SK-N-MC (cell line): ENCODE measurements around the gene OR4D5.

Experiments used
- DNase-seq: peaks from one replicate; pipeline ENCODE4 v3.0.0-alpha.2; 2011; ENCODE audit warnings: low read depth, low spot score
- H3K27ac ChIP-seq: fragments of 200-600 bp; sonication (generic); 2 replicates; pipeline ENCODE4 v1.5.1; 2016; ENCODE audit warnings: mixed run types
- H3K36me3 ChIP-seq: fragments of 200-600 bp; sonication (generic); 2 replicates; pipeline ENCODE4 v1.6.1; 2017; ENCODE audit warnings: antibody characterized with exemption, low read length, mixed read lengths; ENCODE audit not compliant: insufficient read depth
- H3K4me3 ChIP-seq: fragments of 200-600 bp; sonication (generic); 2 replicates; pipeline ENCODE4 v1.5.1; 2016
- H3K9ac ChIP-seq: fragments of 200-600 bp; sonication (generic); 2 replicates; pipeline ENCODE4 v1.8.0; 2017; ENCODE audit warnings: mixed run types, mixed read lengths; ENCODE audit not compliant: insufficient read length
- H3K9me3 ChIP-seq: fragments of 200-600 bp; sonication (generic); 2 replicates; pipeline ENCODE4 v1.6.1; 2017; ENCODE audit warnings: low read depth, mild to moderate bottlenecking, antibody characterized with exemption, low read length, moderate library complexity, mixed read lengths
- EZH2 ChIP-seq: fragments of 200-600 bp; sonication (generic); IDR thresholded peaks from one replicate; pipeline ENCODE4 v1.6.1; 2017; ENCODE audit warnings: antibody characterized with exemption
- FOXP2 ChIP-seq: optimal IDR thresholded peaks from 2 replicates; pipeline ENCODE3; 2011; ENCODE audit warnings: mild to moderate bottlenecking, moderate library complexity; ENCODE audit not compliant: insufficient read depth; ENCODE audit errors: extremely low read length, control extremely low read depth
- POLR2AphosphoS5 ChIP-seq: IDR thresholded peaks from 2 replicates; pipeline ENCODE4 v1.6.1; 2012; ENCODE audit warnings: mild to moderate bottlenecking, low read depth, low read length, borderline replicate concordance

OR4D5 gene

DNA sequence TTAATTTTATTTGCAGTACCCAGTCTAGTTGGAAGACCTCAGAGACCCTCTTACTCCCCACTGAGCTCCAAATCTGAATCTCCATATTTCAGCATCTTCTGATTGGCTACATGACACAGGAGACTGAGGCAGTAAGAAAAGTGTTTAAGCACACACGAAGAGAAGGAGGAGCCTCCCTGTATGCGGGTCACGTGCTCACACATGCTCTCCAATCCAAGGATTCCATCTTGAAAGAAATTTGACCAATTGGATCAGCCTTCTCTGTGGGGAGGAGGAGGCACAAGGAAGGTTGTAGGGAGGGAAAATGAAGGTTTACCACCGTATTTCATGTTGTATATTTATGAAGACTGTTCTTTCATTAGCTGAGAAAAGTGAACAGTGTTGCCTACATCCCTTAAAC lies 3.0 kb downstream of the OR4D5 start:
- no peak for TF ChIP-seq FOXP2
- TF ChIP-seq POLR2AphosphoS5: no peak
- no peak for TF ChIP-seq EZH2

DNA sequence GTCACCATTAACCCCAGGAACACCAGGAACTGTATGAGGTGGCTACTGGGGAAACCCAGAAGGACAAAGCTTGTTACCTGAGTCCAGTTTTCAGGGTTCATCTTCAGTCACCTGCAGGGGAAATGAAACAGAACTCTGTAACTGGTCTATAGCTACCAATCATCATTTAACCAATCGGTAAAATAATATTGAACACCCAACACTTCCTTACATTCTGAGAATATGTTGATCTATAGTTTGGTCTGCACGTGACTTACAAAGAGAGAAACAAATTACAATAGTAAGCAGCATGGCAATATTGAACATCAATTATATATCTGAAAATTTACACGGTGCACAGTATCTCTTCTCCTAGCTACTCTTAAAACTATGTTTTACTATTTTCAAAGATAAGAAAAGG lies 4.3 kb downstream of the OR4D5 start, which contains the start of gene OR6T1:
Gene OR6T1, minus strand, starts transcription at position 101 of the 400 bp plus-strand sequence. Its CDS starts 0 bp downstream, at position 101.
- Histone ChIP-seq H3K36me3 (no peaks in the 10 kb centered on the region), H3K9ac (no peak within 1 kb of the TSS), H3K4me3 (no peak within 1 kb of the TSS), H3K27ac (no peak within 1 kb of the TSS), H3K9me3 (no peaks in the 10 kb centered on the region)
- DNase-seq: no peak
- no peak for TF ChIP-seq EZH2
- no peak for TF ChIP-seq POLR2AphosphoS5

More for the DNA sequence above, 3.0 kb downstream of the OR4D5 start:
- H3K9me3 ChIP-seq: no peaks in the 10 kb centered on the region
- no peak for DNase-seq
- no peak overlapping the region for H3K4me3 ChIP-seq
- no peak overlapping the region for H3K9ac ChIP-seq
- H3K36me3 ChIP-seq: no peaks in the 10 kb centered on the region
- H3K27ac ChIP-seq: no peak overlapping the region

DNA sequence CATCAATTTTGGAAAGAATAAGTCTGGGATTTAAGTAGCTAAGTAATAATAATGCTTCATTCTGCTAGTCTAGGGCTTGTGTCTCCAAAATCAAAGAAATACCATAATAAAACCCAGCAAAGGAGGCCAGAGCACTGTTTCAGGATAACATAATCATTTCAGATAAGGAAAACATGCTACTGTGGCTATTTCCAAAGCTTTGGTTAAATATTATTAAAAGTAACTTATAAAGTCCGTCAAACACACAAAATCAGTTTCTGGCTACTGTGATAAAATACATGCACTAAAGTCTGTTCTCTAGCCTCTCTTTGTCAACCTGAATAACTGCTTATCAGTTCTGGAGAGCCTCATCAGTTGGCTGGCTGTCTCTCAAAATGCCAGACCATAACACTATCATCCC lies 5.7 kb downstream of the OR4D5 start:
- no peak for DNase-seq
- Histone ChIP-seq H3K36me3 (no peaks in the 10 kb centered on the region), H3K27ac (no peak overlapping the region), H3K9me3 (no peaks in the 10 kb centered on the region), H3K4me3 (no peak overlapping the region), H3K9ac (no peak overlapping the region)
- no peak for TF ChIP-seq EZH2
- no peak for TF ChIP-seq FOXP2

DNA sequence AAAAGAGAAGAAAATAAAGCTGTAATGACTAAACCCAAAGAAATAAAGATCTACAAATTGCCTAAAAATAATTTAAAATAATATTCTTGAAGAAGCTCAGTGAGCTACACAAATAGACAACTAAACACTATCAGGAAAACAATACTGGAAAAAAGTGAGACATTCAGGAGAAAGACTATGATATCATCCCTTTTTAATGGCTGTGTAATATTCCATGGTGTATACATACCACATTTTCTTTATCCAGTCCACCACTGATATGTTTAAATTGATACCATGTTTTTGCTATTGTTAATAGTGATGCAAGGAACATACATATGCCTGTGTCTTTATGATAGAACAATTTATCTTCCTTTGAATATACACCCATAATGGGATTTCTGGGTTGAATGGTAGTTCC lies 17.3 kb downstream of the OR4D5 start:
- Histone ChIP-seq H3K27ac (no peak overlapping the region), H3K4me3 (no peak overlapping the region)

DNA sequence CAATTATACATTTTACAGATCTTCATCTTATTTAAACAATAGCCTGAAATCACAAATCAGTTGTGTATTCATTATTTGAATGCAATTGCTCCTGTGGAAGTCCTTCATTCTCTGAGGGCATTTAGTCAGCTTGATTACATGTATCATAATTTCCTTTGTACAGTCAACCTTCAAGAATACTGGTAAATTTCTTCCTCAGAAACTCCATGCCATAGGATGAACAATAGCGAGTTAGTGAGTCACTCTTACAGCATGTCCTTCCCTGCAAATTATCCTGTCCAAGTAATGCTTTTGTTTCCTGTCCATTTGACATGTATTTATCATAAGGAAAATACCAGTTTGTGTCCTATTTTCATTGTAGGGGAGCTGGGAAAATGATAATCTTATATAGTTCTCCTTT lies 34.4 kb downstream of the OR4D5 start:
- DNase-seq: no peak
- H3K4me3 ChIP-seq: no peak overlapping the region
- TF ChIP-seq EZH2: no peak
- no peak overlapping the region for H3K27ac ChIP-seq
- H3K9ac ChIP-seq: no peak overlapping the region
- no peaks in the 10 kb centered on the region for H3K36me3 ChIP-seq
- H3K9me3 ChIP-seq: no peaks in the 10 kb centered on the region

More for the DNA sequence above, 17.3 kb downstream of the OR4D5 start:
- DNase-seq: no peak
- no peaks in the 10 kb centered on the region for H3K9me3 ChIP-seq
- H3K9ac ChIP-seq: no peak overlapping the region
- no peaks in the 10 kb centered on the region for H3K36me3 ChIP-seq
- no peak for TF ChIP-seq EZH2

DNA sequence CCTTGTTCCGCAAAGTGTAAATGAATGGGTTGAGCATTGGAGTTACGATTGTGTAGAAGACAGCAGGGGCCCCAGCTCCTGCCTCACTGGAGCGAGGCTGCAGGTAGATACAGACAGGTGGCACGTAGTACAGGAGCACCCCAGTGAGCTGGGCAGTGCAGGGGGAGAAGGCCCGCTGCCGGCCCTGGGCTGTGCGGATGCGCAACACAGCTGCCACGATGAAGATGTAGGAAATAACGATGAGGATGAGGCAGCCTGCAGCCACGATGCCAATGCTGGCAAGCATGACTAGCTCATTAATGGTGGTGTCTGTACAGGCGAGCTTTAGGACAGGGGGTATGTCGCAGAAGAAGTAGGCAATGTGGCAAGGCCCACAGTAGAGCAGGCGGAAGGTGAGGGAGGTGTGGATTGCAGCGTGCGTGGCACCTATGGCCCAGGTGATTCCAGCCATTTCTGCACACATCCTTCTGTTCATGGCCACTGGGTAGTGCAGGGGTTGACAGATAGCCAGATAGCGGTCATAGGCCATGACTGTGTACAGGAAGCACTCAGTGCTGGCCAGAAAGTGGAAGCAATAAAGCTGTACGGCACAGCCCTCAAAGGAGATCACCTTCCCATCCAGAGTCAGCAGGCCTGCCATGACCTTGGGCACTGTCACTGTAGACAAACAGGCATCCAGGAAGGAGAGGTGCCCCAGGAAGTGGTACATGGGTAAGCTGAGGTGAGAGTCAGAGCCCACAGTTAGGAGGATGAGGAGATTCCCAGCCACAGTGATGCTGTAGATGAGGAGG lies 37.5 kb downstream of the OR4D5 start:
- DNase-seq: no peak
- Histone ChIP-seq H3K4me3 (no peak overlapping the region), H3K9me3 (no peaks in the 10 kb centered on the region), H3K36me3 (no peaks in the 10 kb centered on the region), H3K27ac (no peak overlapping the region), H3K9ac (no peak overlapping the region)
- TF ChIP-seq POLR2AphosphoS5: no peak
- TF ChIP-seq EZH2: no peak
- no peak for TF ChIP-seq FOXP2

DNA sequence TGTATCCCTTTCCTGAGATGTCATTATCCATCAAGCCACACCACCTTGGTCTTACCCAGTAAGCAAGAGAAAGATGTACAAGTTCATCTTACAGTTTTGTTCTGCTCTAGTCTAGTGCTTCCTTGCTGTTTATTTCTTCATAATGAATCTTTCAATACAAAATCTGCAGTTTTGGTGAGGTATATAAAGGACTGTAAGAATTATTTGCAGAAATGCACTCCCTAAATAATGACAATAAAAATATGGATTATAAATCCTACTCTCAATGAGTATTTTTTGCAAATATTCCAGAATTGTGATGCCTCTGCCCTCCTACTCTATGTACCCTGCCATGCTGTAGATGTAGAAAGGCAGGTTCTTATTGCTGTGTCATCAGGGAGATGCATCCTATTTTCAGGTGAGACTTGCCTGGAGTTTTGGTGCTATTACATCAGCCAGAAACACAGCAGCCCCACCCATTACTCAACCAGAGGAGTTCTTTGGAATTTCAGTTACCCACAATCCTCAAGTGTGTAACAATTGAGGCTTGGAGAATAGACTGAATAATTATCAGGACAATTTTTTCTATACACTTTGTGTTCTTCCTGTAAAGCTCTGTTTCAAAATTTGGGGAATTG lies 38.4 kb downstream of the OR4D5 start, which contains the start of gene OR10S1:
Gene OR10S1, minus strand, starts transcription at position 51 of the 617 bp plus-strand sequence. CDS start 117 bp downstream, outside the sequence.
- Histone ChIP-seq H3K36me3 (no peaks in the 10 kb centered on the region), H3K9me3 (no peaks in the 10 kb centered on the region), H3K27ac (no peak within 1 kb of the TSS), H3K4me3 (no peak within 1 kb of the TSS), H3K9ac (no peak within 1 kb of the TSS)
- DNase-seq: no peak
- TF ChIP-seq EZH2 (no peak), FOXP2 (no peak)

DNA sequence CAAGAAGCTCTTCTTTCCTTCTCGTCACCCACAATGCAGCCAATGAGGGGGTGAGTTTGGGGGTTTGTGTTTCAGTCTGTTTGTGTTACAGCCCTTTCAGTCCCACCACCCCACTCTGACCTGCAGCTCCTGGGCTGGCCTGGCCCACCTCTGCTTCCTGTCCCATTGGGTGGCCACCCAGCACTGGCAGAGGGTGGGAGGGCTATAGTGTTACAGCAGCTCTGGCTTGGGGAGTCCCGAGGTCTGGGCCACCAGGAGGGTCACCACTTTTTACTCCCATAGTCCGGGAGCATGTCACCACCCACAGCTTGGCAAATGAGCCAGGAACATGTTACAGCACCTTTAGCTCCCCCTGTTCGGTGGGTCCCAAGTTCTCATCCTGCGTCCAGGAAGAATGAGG lies 39.9 kb downstream of the OR4D5 start:
- no peak overlapping the region for H3K4me3 ChIP-seq
- DNase-seq: no peak
- no peak overlapping the region for H3K9ac ChIP-seq
- no peak overlapping the region for H3K27ac ChIP-seq
- no peaks in the 10 kb centered on the region for H3K9me3 ChIP-seq
- TF ChIP-seq FOXP2 (no peak), POLR2AphosphoS5 (no peak), EZH2 (no peak)
- no peaks in the 10 kb centered on the region for H3K36me3 ChIP-seq
